NCI-H2107 treated with DMSO at 0.1 percent for 48 hours (cell line): Measurements from ENCODE around the gene CEACAM19.
"Not testable (repeated sequence)": the region's sequence is repeated elsewhere in the genome, so short reads cannot be mapped to it uniquely, and the experiment has no call there.

ENCODE experiments used
- DNase-seq: peaks from one replicate; lab custom pipeline; 2025; ENCODE audit not compliant: unreplicated experiment; lab: John Stamatoyannopoulos, UW

Gene CEACAM19

DNA sequence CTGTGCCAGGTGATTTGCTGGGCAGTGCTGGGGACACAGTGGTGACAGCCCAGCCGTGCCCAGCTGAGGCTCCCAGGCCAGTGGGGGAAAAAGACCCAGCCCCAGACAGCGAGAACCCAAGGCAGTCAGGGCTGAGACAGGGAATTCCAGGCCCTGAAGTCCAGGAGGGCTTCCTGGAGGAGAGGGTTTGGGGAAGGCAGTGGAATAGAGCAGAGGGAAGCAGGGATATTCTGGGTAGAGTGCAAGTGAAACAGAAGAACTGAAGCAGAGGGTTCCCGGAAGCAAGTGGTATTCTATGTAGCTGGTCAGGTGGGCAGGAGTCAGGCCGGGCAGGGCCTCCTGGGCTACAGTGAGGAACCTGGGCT is 26.4 kb downstream of the CEACAM19 start:
- DNase-seq = no peak

DNA sequence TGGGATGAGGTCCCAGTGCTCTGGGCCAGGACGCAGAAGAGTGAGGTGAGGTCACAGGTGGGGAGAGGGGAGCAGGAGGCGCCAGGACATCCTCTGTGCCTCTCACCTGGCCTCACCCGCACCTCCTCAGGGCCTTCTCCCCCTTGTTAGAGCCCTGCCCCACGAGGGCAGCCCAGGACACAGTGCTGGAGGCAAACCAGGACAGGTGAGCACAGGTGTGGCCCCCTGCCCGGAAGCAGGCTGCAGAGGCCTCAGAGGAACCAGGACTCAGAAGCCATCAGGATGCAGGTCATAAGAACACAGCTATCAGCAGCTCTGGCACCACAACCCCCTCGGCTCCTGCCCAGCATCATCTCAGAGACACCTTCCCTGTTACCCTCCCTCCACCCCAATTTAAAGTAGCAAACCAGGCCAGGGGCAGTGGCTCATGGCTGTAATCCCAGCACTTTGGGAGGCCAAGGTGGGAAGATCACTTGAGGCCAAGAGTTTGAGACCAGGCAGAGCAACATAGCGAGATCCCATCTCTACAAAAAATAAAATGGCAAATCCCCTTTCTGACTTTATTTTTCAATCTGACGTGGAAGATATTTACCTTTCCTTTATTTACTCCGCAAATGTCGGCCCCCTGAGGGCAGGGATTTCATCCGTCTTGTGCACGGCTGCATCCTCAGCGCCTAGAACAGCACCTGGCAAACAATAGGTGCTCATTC is 27.4 kb downstream of the CEACAM19 start, which contains the start of gene CEACAM16:
TSS of gene CEACAM16 (plus strand) at position 660 of the 710 bp plus-strand sequence. CDS start 2,306 bp downstream, outside the sequence.
- no peak for DNase-seq

DNA sequence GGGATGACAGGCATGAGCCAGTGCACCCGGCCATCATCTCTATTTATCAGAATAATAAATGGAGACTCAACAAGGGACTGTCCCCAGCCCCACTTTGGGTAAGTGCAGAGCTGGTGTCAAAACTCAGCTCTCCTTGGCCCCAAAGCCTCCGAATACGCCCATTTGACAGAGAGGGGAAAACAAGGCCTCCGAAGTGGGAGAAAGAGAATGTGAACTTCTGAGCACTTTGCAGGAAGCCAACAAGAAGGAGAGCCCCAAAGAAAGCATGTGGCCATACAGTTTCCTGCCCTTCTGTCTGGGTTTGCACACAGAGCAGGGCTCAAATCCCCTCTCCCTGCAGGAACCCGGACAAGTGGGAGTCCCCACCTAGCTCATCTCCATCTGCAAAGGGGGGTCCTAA is 29.3 kb downstream of the CEACAM19 start:
- no peak for DNase-seq

DNA sequence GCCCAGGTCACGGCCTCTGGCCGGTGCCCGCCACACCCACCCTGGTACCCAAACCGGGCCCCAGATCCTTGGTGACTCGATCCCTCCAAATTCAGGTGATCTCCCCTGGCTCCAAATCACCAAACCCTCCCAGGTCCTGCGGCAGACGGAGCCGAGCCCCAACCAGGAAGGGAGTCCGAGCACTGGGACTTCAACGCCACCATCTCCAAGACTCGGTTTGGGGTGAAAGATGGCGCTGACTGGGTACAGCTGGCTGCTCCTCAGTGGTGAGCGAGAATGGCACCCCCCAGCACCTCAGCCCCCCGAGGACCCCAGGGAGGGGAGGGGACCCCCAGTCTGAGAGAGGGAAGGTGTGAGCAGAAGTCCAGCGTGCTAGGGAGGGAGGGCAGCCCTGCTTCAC is 29.9 kb downstream of the CEACAM19 start:
- no peak for DNase-seq

- no peak for DNase-seq
These were observed 31.4 kb downstream of the CEACAM19 start for GRCh38 chr19:44702551-44703176.

DNA sequence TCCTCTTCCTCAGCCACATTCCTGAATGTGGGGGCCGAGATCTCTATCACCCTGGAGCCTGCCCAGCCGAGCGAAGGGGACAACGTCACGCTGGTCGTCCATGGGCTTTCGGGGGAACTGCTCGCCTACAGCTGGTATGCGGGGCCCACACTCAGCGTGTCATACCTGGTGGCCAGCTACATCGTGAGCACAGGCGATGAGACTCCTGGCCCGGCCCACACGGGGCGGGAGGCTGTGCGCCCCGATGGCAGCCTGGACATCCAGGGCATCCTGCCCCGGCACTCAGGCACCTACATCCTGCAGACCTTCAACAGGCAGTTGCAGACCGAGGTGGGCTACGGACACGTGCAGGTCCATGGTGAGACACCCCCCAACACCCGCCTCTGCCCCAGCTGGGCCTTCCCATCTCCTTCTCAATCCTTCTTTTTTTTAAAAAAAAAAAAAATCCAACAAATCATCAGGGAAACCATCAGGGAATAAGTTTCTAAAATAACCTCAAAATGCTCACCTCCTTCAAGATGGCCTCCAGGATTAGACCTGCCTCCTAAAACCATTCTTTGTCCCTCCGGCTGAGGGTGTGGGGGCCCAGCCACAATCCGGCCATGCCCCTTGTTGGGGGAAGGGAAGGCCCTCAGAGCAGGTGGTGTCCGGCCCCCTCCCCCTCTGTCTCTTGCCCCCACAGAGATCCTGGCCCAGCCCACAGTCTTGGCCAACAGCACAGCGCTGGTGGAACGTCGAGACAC is 32.2 kb downstream of the CEACAM19 start:
- no peak for DNase-seq

- DNase-seq = no peak
These were observed 33.7 kb downstream of the CEACAM19 start for GRCh38 chr19:44704982-44705381.

DNA sequence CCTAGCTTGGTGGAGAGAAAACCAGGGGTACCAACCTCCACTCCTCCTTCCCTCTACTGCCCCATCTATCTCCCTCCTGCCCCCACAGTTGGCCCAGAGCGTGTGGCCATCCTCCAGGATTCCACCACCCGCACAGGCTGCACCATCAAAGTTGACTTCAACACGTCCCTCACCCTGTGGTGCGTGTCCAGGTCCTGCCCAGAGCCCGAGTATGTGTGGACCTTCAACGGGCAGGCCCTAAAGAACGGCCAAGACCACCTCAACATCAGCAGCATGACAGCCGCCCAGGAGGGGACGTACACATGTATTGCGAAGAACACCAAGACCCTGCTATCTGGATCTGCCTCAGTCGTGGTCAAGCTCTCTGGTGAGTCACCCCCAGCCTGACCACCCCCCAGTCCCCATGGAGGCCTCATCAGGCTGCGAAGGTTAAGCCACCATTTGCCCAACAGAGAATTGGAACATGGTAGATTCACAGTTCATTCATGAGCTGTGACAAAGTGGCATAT is 34.3 kb downstream of the CEACAM19 start:
- DNase-seq = no peak

- no peak for DNase-seq
These were observed 35.4 kb downstream of the CEACAM19 start for GRCh38 chr19:44706506-44707236.

- no peak for DNase-seq
These were observed 36.5 kb downstream of the CEACAM19 start for GRCh38 chr19:44707794-44708193.

GRCh38 chr19:44708940-44709339 is 37.7 kb downstream of the CEACAM19 start:
- DNase-seq = no peak

DNA sequence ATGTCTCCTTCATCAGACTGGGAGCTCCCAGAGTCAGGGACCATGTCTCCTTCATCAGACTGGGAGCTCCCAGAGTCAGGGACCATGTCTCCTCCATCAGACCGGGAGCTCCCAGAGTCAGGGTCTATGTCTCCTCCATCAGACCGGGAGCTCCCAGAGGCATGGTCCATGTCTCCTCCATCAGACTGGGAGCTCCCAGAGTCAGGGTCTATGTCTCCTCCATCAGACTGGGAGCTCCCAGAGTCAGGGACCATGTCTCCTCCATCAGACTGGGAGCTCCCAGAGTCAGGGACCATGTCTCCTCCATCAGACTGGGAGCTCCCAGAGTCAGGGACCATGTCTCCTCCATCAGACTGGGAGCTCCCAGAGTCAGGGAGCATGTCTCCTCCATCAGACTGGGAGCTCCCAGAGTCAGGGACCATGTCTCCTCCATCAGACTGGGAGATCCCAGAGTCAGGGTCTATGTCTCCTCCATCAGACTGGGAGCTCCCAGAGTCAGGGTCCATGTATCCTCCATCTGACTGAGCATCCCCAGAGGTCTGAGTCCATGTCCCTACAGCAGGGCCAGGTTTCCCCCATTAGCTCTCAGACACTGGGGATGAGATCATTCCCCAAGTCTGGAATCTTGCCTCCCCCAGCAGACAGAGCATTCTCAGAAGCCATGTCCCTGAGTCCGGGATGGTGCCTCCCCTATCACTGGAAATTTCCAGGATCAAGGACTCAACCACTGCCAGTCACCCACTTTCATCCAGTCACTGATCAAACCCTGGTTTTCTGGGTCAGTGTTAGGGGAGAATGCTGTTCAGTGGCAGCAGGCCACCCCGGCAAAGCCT is 38.4 kb downstream of the CEACAM19 start:
- not testable (repeated sequence) for DNase-seq

GRCh38 chr19:44710483-44710882 is 39.2 kb downstream of the CEACAM19 start:
- DNase-seq = no peak

- no peak for DNase-seq
These were observed 41.7 kb downstream of the CEACAM19 start for GRCh38 chr19:44712864-44713515.

- no peak for DNase-seq
These were observed 43.4 kb downstream of the CEACAM19 start for GRCh38 chr19:44714597-44715169.

GRCh38 chr19:44717603-44718002 is 46.3 kb downstream of the CEACAM19 start:
- no peak for DNase-seq

GRCh38 chr19:44718441-44719261 is 47.4 kb downstream of the CEACAM19 start:
- DNase-seq = no peak

GRCh38 chr19:44719262-44719701 is 48.0 kb downstream of the CEACAM19 start:
- no peak for DNase-seq
